IMR-90 (cell line): Measurements from ENCODE around the gene DPPA5.

ENCODE experiments used
- CHD1 ChIP-seq: IDR thresholded peaks from 2 replicates; pipeline ENCODE4 v1.6.1; 2012; ENCODE audit warnings: low read depth, low read length, improper control_type of control experiment
- CTCF ChIP-seq: conservative IDR thresholded peaks from 2 replicates; pipeline ENCODE4 v1.5.1; 2012; ENCODE audit warnings: mild to moderate bottlenecking, low read depth, low read length, improper control_type of control experiment
- SMC3 ChIP-seq: fragments of 150-350 bp; IDR thresholded peaks from 2 replicates; pipeline ENCODE4 v1.6.1; 2016; ENCODE audit warnings: low read depth, mild to moderate bottlenecking, antibody characterized with exemption, low read length, moderate library complexity

GRCh38 chr6:73389854-73390253, 35.8 kb upstream of the DPPA5 start:
- TF ChIP-seq CTCF (no peak), CHD1 (no peak), SMC3 (no peak)
